Kidney (tissue), 14 donors: ENCODE measurements around the gene COL9A1. TPM values are rescaled to one million over a fixed set of nuclear protein-coding genes. Genes with fewer than 3 reads are reported as not detected.

Experiments used
- DNase-seq, 5 donors: peaks; one replicate each; pipeline ENCODE4 v3.0.0-alpha.2; 2013 to 2020
- FAIRE-seq: peaks from 2 replicates; lab custom pipeline; 2012; peaks lifted over from hg19 to GRCh38; lab: Jason Lieb, UNC
- H3K27ac ChIP-seq, 2 donors: one replicate each; pipeline ENCODE4 v1.7.0; 2013; ENCODE audit warnings: low read depth in 2 of 2, low read length in 2 of 2, inconsistent platforms in 1 of 2
- H3K27me3 ChIP-seq: one replicate; pipeline ENCODE4 v1.7.1; 2013; ENCODE audit warnings: low read length, inconsistent platforms; ENCODE audit not compliant: control insufficient read depth, insufficient read depth
- H3K36me3 ChIP-seq, 3 donors: one replicate each; pipeline versions ENCODE4 v1.7.0 to v1.7.1; 2013; ENCODE audit warnings: low read length in 3 of 3, control low read depth in 1 of 3, inconsistent platforms in 1 of 3; ENCODE audit not compliant: insufficient read depth in 3 of 3, control insufficient read depth in 2 of 3
- H3K4me1 ChIP-seq, 3 donors: one replicate each; pipeline versions ENCODE4 v1.7.0 to v1.7.1; 2013; ENCODE audit warnings: low read length in 3 of 3, inconsistent platforms in 1 of 3, low read depth in 1 of 3; ENCODE audit not compliant: control insufficient read depth in 2 of 3, insufficient read depth in 2 of 3
- H3K4me3 ChIP-seq, 3 donors: one replicate each; pipeline versions ENCODE4 v1.7.0 to v1.8.1; 2013; ENCODE audit warnings: low read length in 3 of 3, control low read depth in 1 of 3, inconsistent platforms in 1 of 3
- H3K9ac ChIP-seq, 3 donors: one replicate each; pipeline versions ENCODE4 v1.7.0 to v1.7.1; 2013; ENCODE audit warnings: low read length in 3 of 3, control low read depth in 1 of 3, inconsistent platforms in 1 of 3
- H3K9me3 ChIP-seq, 3 donors: one replicate each; pipeline versions ENCODE4 v1.7.0 to v1.7.1; 2013; ENCODE audit warnings: low read length in 3 of 3, control low read depth in 1 of 3, inconsistent platforms in 1 of 3; ENCODE audit not compliant: control insufficient read depth in 2 of 3, insufficient read depth in 1 of 3
- CTCF ChIP-seq: IDR thresholded peaks from 3 replicates; pipeline ENCODE4 v1.5.1; 2012; ENCODE audit warnings: mild to moderate bottlenecking, moderate library complexity, borderline replicate concordance; ENCODE audit not compliant: insufficient read depth; ENCODE audit errors: extremely low read depth
- intact Hi-C: fragments of 100-400 bp; cut with DNase I; formaldehyde crosslinking; loops from one replicate; pipeline ENCODE4 v1.11.1; 2022
- polyA plus RNA-seq: library from polyadenylated mRNA; stranded (reverse); fragments of 350-450 nt; fragmentation: Illumina TruSeq; extraction: RNeasy Lipid Tissue Mini Kit (QIAGEN cat#74804); gene quantifications from one replicate; pipeline ENCODE4 v1.2.3, GENCODE V29; 2014; ENCODE audit warnings: low read depth, low replicate concordance; ENCODE audit not compliant: insufficient read depth
- total RNA-seq: library from RNA; stranded (reverse); fragmentation: NEBNext Ultra II Directional; extraction: Animal tissue kit (Norgen Biotek cat#: 25700); gene quantifications from one replicate; pipeline ENCODE4 v1.2.1, GENCODE V29; 2021
- donor health status: control.
- donor health status: control.
- donor health status: control.
- donor health status: control.
- donor health status: control.
- donor health status: DM: yes; HTN: yes; CAD: no.
- donor health status: Normal renal cell carcinoma (clear cell type).

Gene COL9A1
- total and polyA plus RNA-seq, 2 donors from 2014 or later: 0.19 to 0.22 TPM

- no peak overlapping the region for H3K27ac ChIP-seq
- H3K9ac ChIP-seq: no peak overlapping the region
- DNase-seq: peak in 1 of 5 donors; percentile 50
- peak; percentile 22 for TF ChIP-seq CTCF
- no peak overlapping the region for H3K4me3 ChIP-seq
- FAIRE-seq: peak; percentile 66
- no peaks in the 10 kb centered on the region for H3K9me3 ChIP-seq
- intact Hi-C loops: no loop called here
- no peaks in the 10 kb centered on the region for H3K36me3 ChIP-seq
- no peaks in the 10 kb centered on the region for H3K4me1 ChIP-seq
- no peaks in the 10 kb centered on the region for H3K27me3 ChIP-seq
These were observed 13.6 kb downstream of the COL9A1 start for GRCh38 chr6:70289299-70289698.

GRCh38 chr6:70286905-70287304 is 16.0 kb downstream of the COL9A1 start:
- intact Hi-C loops: no loop called here
- H3K4me1 ChIP-seq: peaks cover 0 to 2% (median 0%) of the 10 kb centered on the region in 3 donors
- DNase-seq (no peak), FAIRE-seq (no peak)
- H3K27ac ChIP-seq: no peak overlapping the region
- no peak overlapping the region for H3K4me3 ChIP-seq
- H3K9ac ChIP-seq: no peak overlapping the region
- no peaks in the 10 kb centered on the region for H3K36me3 ChIP-seq
- H3K27me3 ChIP-seq: no peaks in the 10 kb centered on the region
- TF ChIP-seq CTCF: no peak
- H3K9me3 ChIP-seq: no peaks in the 10 kb centered on the region

- intact Hi-C loops: no loop called here
These were observed 17.7 kb downstream of the COL9A1 start for GRCh38 chr6:70285201-70285600.

More at GRCh38 chr6:70285201-70285600, 17.7 kb downstream of the COL9A1 start:
- H3K9me3 ChIP-seq: no peaks in the 10 kb centered on the region
- no peak overlapping the region for H3K4me3 ChIP-seq
- no peak for TF ChIP-seq CTCF
- peaks cover 0 to 2% (median 0%) of the 10 kb centered on the region in 3 donors for H3K4me1 ChIP-seq
- no peak overlapping the region for H3K9ac ChIP-seq
- H3K27me3 ChIP-seq: no peaks in the 10 kb centered on the region
- no peak for FAIRE-seq
- H3K36me3 ChIP-seq: no peaks in the 10 kb centered on the region
- no peak for DNase-seq
- H3K27ac ChIP-seq: no peak overlapping the region
